Gastrocnemius medialis (tissue), 4 donors: Measurements from ENCODE around the gene TXK. TPM values are rescaled to one million over a fixed set of nuclear protein-coding genes. Genes with fewer than 3 reads are reported as not detected.

Experiments
- ATAC-seq, 2 donors: fragments of 150-250 bp; one replicate each; pipeline ENCODE4 v1.9.1; 2016
- DNase-seq, 2 donors: peaks; one replicate each; pipeline ENCODE4 v3.0.0-alpha.2; 2019
- H3K27ac ChIP-seq, 4 donors: fragments of 200-600 bp; sonication (generic); 1 replicate in 1 of 4; 2 replicates in 3 of 4; pipeline ENCODE4 v1.5.1; 2016 to 2018; ENCODE audit warnings: mild to moderate bottlenecking in 2 of 4, moderate library complexity in 1 of 4
- H3K27me3 ChIP-seq, 3 donors: fragments of 200-600 bp; sonication (generic) in 2 of 3; 1 replicate in 1 of 3; 2 replicates in 2 of 3; pipeline versions ENCODE4 v1.5.1 to v1.6.0; 2016 to 2019; ENCODE audit warnings: mild to moderate bottlenecking in 1 of 3, moderate library complexity in 1 of 3
- H3K36me3 ChIP-seq, 2 donors: fragments of 200-600 bp; sonication (generic) in 1 of 2; one replicate each; pipeline ENCODE4 v1.5.1; 2017 to 2018
- H3K4me1 ChIP-seq, 2 donors: fragments of 200-600 bp; sonication (generic) in 1 of 2; one replicate each; pipeline ENCODE4 v1.5.1; 2016 to 2017; ENCODE audit warnings: mild to moderate bottlenecking in 2 of 2
- H3K4me3 ChIP-seq, 4 donors: fragments of 200-600 bp; sonication (generic) in 3 of 4; 1 replicate in 1 of 4; 2 replicates in 3 of 4; pipeline ENCODE4 v1.5.1; 2016 to 2019; ENCODE audit warnings: mild to moderate bottlenecking in 2 of 4
- H3K9me3 ChIP-seq, 3 donors: fragments of 200-600 bp; sonication (generic) in 2 of 3; 1 replicate in 1 of 3; 2 replicates in 2 of 3; pipeline ENCODE4 v1.5.1; 2016 to 2019
- POLR2A ChIP-seq, 2 donors: fragments of 450-650 bp; IDR thresholded peaks; one replicate each; pipeline ENCODE4 v1.6.1; 2017; ENCODE audit warnings: antibody characterized with exemption in 2 of 2, mild to moderate bottlenecking in 2 of 2, moderate library complexity in 2 of 2
- in situ Hi-C, 4 donors: fragments of 200-750 bp; cut with MboI; loops; one replicate each; pipeline versions ENCODE4 v1.15.0 to v1.8.0; 2017; ENCODE audit warnings: low sequenced_read_pairs in 4 of 4
- intact Hi-C: fragments of 100-400 bp; cut with DNase I; formaldehyde crosslinking; loops from one replicate; pipeline ENCODE4 v1.15.1; 2023; ENCODE audit warnings: low total_unique reads
- total RNA-seq, 4 donors: library from RNA; depleted of rRNA; stranded (reverse); fragments of >200 nt; gene quantifications; one replicate each; pipeline versions ENCODE4 v1.1.0 to v1.2.3, GENCODE V29; 2016
- TF ChIP-seq, protein P1 (sequence below), 5 experiments: fragments of 450-650 bp in 3 of 5; fragments of 200-600 bp in 2 of 5; sonication (generic) in 2 of 5; IDR thresholded peaks in 4 of 5; conservative IDR thresholded peaks in 1 of 5; 1 replicate in 4 of 5; 2 replicates in 1 of 5; pipeline ENCODE4 v1.5.1; 2016 to 2019; ENCODE audit warnings: antibody characterized with exemption in 5 of 5, mild to moderate bottlenecking in 3 of 5, moderate library complexity in 3 of 5

TXK gene
- total RNA-seq, 4 donors from 2014 or later: 0.66 to 0.81 TPM; not detected in 2

GRCh38 chr4:48027653-48028052 is 106.4 kb downstream of the TXK start:
- intact Hi-C loops: loop anchor here (5.0 kb wide), 1 partner anchor 115 kb away; the partner anchor contains the start of gene NFXL1
- no peaks in the 10 kb centered on the region for H3K36me3 ChIP-seq
- ATAC-seq: no peak
- no peaks in the 10 kb centered on the region for H3K9me3 ChIP-seq
- no peak overlapping the region for H3K27ac ChIP-seq
- H3K4me1 ChIP-seq: peaks cover 5% of the 10 kb centered on the region in 2 donors
- H3K4me3 ChIP-seq: no peak overlapping the region
- TF ChIP-seq POLR2A (IDR thresholded peaks at IDR 0.05): no peak
- TF ChIP-seq, protein P1, sequence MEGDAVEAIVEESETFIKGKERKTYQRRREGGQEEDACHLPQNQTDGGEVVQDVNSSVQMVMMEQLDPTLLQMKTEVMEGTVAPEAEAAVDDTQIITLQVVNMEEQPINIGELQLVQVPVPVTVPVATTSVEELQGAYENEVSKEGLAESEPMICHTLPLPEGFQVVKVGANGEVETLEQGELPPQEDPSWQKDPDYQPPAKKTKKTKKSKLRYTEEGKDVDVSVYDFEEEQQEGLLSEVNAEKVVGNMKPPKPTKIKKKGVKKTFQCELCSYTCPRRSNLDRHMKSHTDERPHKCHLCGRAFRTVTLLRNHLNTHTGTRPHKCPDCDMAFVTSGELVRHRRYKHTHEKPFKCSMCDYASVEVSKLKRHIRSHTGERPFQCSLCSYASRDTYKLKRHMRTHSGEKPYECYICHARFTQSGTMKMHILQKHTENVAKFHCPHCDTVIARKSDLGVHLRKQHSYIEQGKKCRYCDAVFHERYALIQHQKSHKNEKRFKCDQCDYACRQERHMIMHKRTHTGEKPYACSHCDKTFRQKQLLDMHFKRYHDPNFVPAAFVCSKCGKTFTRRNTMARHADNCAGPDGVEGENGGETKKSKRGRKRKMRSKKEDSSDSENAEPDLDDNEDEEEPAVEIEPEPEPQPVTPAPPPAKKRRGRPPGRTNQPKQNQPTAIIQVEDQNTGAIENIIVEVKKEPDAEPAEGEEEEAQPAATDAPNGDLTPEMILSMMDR (IDR thresholded peaks at IDR 0.05 in 4 of 5, conservative IDR thresholded peaks at IDR 0.05 in 1 of 5): no peak
- H3K27me3 ChIP-seq: no peaks in the 10 kb centered on the region
- DNase-seq: no peak
- in situ Hi-C loops: no loop called here

DNA sequence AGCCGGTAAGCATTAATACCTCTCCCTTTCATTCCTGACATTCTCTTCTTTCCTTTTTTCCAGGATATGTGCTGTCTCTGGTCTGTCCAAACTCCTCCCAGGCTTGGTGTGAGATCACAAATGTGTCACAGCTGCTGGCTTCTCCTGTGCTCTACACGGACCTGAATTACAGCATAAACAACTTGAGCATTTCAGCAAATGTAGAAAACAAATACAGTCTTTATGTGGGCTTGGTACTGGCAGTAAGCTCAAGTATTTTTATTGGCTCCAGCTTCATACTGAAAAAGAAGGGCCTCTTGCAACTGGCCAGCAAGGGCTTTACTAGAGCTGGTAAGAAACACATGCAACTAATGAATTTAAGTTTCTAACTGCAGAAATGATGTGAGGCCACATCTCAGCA is 109.0 kb downstream of the TXK start:
- DNase-seq (no peak), ATAC-seq (no peak)
- Histone ChIP-seq H3K27ac (no peak overlapping the region), H3K9me3 (no peaks in the 10 kb centered on the region), H3K36me3 (no peaks in the 10 kb centered on the region), H3K4me3 (no peak overlapping the region), H3K4me1 (peaks cover 0 to 2% of the 10 kb centered on the region in 2 donors), H3K27me3 (no peaks in the 10 kb centered on the region)
- intact Hi-C loops: loop anchor here (5.0 kb wide), 1 partner anchor 113 kb away; the partner anchor contains the start of gene NFXL1
- TF ChIP-seq POLR2A (IDR thresholded peaks at IDR 0.05): no peak
- TF ChIP-seq, protein P1 (IDR thresholded peaks at IDR 0.05 in 4 of 5, conservative IDR thresholded peaks at IDR 0.05 in 1 of 5): no peak
- in situ Hi-C loops: no loop called here

GRCh38 chr4:48024522-48024921 is 109.5 kb downstream of the TXK start:
- Histone ChIP-seq H3K27me3 (no peaks in the 10 kb centered on the region), H3K4me1 (peaks cover 0 to 2% of the 10 kb centered on the region in 2 donors), H3K27ac (no peak overlapping the region), H3K36me3 (no peaks in the 10 kb centered on the region), H3K4me3 (no peak overlapping the region), H3K9me3 (no peaks in the 10 kb centered on the region)
- ATAC-seq (no peak), DNase-seq (no peak)
- intact Hi-C loops: no loop called here
- TF ChIP-seq POLR2A (IDR thresholded peaks at IDR 0.05): no peak
- TF ChIP-seq, protein P1 (IDR thresholded peaks at IDR 0.05 in 4 of 5, conservative IDR thresholded peaks at IDR 0.05 in 1 of 5): no peak
- in situ Hi-C loops: no loop called here

GRCh38 chr4:48022192-48022799 is 111.8 kb downstream of the TXK start:
- H3K36me3 ChIP-seq: no peaks in the 10 kb centered on the region
- TF ChIP-seq POLR2A (IDR thresholded peaks at IDR 0.05): no peak
- TF ChIP-seq, protein P1 (IDR thresholded peaks at IDR 0.05 in 4 of 5, conservative IDR thresholded peaks at IDR 0.05 in 1 of 5): no peak
- H3K27ac ChIP-seq: no peak overlapping the region
- no peak overlapping the region for H3K4me3 ChIP-seq
- DNase-seq: no peak
- in situ Hi-C loops (no loop called here), intact Hi-C loops (no loop called here)
- H3K27me3 ChIP-seq: no peaks in the 10 kb centered on the region
- peaks cover 0 to 2% of the 10 kb centered on the region in 2 donors for H3K4me1 ChIP-seq
- H3K9me3 ChIP-seq: no peaks in the 10 kb centered on the region
- ATAC-seq: no peak

GRCh38 chr4:48021100-48021499 is 113.0 kb downstream of the TXK start:
- no peaks in the 10 kb centered on the region for H3K36me3 ChIP-seq
- in situ Hi-C loops: no loop called here
- intact Hi-C loops: no loop called here
- no peaks in the 10 kb centered on the region for H3K9me3 ChIP-seq
- no peaks in the 10 kb centered on the region for H3K27me3 ChIP-seq
- peaks cover 0 to 2% of the 10 kb centered on the region in 2 donors for H3K4me1 ChIP-seq
- H3K27ac ChIP-seq: no peak overlapping the region
- no peak for DNase-seq
- H3K4me3 ChIP-seq: no peak overlapping the region
- ATAC-seq: no peak
- TF ChIP-seq, protein P1 (IDR thresholded peaks at IDR 0.05 in 4 of 5, conservative IDR thresholded peaks at IDR 0.05 in 1 of 5): no peak
- TF ChIP-seq POLR2A (IDR thresholded peaks at IDR 0.05): no peak
